ENCODE data around the gene ROR1.

DNA sequence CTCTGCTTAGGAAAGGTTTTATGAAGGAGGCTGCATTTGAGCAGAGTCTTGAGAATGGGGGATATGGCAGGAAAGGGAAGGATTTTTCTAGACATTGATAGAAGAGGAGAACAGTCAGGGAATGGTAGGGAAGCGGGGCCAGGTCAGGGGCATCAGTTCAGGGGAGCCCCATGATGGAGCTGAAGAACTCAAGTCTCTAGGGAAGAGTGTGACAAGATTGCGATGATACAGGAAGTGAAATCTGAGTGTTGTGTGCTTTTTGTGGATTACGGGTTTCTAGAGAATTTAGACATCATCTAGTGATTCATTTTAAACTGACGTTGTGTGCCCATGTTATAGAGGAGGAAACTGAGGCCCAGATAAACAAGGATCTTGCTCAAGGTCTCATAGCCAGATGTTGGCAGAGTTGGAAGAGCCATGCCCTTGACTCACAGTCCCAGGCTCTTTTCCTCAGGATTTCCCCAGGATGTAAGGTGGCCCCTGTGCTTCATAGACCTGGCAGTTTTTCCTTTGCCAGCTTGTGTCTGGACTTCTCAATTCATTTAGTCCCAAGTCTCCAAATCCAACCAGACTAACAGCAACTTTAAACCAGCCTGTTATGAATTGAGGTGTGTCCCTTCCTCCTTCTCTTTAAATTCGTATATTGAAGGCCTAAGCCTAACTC, 130.3 kb downstream of the ROR1 start:
- TF ChIP-seq CTCF (IDR thresholded peaks at IDR 0.05; ENCODE audit: borderline replicate concordance, extremely low read depth, low read length, poor library complexity, severe bottlenecking), result no peak
- TF ChIP-seq EZH2 (IDR thresholded peaks at IDR 0.05; ENCODE audit: borderline replicate concordance, low read depth, low read length, severe bottlenecking), result no peak
